Measurements from ENCODE around the gene PRPF38B. TPM values are rescaled to one million over a fixed set of nuclear protein-coding genes. Genes with fewer than 3 reads are reported as not detected.
"Not testable (repeated sequence)": the region's sequence is repeated elsewhere in the genome, so short reads cannot be mapped to it uniquely, and the experiment has no call there.

Gene PRPF38B
- total RNA-seq = 20.8 TPM

GRCh38 chr1:108691942-108692723, at the start of gene PRPF38B:
Gene PRPF38B (plus strand): TSS chr1:108692310. CDS start chr1:108692592, 282 bp downstream.
- DNase-seq (ENCODE audit: low spot score in 2 of 2) (peak; percentile 87 to 90), FAIRE-seq (no peak)

- DNase-seq (ENCODE audit: low spot score in 2 of 2) (peak; percentile 49 to 54), FAIRE-seq (no peak)
These were observed 48.4 kb upstream of the PRPF38B start for GRCh38 chr1:108643492-108644335.

- DNase-seq (ENCODE audit: low spot score in 2 of 2) (no peak), FAIRE-seq (no peak)
These were observed 47.1 kb upstream of the PRPF38B start for GRCh38 chr1:108644984-108645383.

- DNase-seq (ENCODE audit: low spot score in 2 of 2) (no peak), FAIRE-seq (no peak)
These were observed 46.4 kb upstream of the PRPF38B start for GRCh38 chr1:108645564-108646184.

GRCh38 chr1:108646265-108646647, 45.9 kb upstream of the PRPF38B start:
- no peak for DNase-seq (ENCODE audit: low spot score in 2 of 2)

GRCh38 chr1:108646648-108647269, 45.4 kb upstream of the PRPF38B start:
- DNase-seq (ENCODE audit: low spot score in 2 of 2) (no peak), FAIRE-seq (no peak)

More at GRCh38 chr1:108646265-108646647, 45.9 kb upstream of the PRPF38B start:
- no peak for FAIRE-seq

- DNase-seq (ENCODE audit: low spot score in 2 of 2) (no peak), FAIRE-seq (no peak)
These were observed 38.5 kb upstream of the PRPF38B start for GRCh38 chr1:108653431-108654105.

- DNase-seq (ENCODE audit: low spot score in 2 of 2) = no peak
- no peak for FAIRE-seq
These were observed 34.6 kb upstream of the PRPF38B start for GRCh38 chr1:108657356-108658080.

GRCh38 chr1:108661030-108661609, 31.0 kb upstream of the PRPF38B start, which contains the start of gene HENMT1:
Gene HENMT1 (minus strand): TSS chr1:108661093. CDS start chr1:108659884, 1,209 bp downstream.
- FAIRE-seq = no peak

DNA sequence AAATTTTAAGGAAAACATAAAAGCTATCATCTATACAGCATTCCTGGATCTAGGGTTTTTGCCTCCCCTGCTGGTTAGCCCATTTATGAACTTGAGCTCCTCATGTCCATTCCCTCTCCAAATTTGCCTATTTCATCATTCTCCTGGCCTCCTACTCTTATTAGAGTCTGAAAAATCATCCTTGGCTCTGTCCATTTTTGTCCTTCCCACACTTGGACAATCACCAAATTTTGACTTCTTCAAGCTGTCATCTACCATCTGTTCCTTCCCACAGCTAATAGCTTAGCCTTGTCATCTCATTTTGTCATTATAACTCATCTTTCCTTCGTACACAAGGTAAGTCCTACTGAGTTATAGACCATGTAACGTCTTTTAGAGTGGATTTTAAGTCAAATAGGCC, 29.0 kb upstream of the PRPF38B start:
- DNase-seq (ENCODE audit: low spot score in 2 of 2) (no peak), FAIRE-seq (no peak)

More at GRCh38 chr1:108661030-108661609, 31.0 kb upstream of the PRPF38B start, which contains the start of gene HENMT1:
- DNase-seq (ENCODE audit: low spot score in 2 of 2) = peak; percentile 60 to 68

DNA sequence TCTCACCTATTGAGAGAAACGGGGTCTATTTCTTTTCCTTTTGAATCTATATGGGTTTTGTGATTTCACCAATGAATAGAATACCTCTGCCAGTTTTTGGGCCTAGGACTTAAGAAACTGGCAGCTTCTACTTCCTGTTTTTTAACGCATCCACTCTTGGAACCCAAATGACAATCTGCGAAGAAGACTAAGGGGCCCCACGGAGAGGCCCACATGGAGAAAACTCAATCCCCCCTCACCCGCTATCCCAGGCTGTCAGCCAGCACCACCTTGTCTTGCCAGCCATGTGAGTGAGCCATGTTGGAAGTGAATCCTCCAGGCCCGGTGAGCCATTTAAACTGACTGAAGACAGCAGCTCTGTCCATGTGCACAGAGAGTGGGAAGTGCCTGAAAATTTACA, 27.6 kb upstream of the PRPF38B start:
- FAIRE-seq = no peak
- DNase-seq (ENCODE audit: low spot score in 2 of 2) = no peak

DNA sequence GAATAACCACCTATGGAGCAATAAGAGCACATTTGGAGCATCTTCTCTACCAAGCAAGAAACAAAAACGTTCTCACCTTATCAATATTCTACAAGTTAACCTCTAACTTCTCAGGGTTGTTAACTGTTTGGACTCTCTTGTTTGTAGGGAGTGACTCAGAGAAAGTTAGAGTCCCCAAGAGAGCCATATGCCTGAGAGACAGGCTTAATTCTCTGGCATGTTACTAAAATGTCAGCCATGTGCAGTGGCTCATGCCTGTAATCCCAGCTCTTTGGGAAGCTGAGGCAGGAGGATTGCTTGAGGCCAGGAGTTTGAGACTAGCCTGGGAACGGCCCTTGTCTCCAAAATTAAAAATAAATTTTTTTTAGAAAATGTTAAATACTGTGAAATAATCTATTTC, 27.0 kb upstream of the PRPF38B start:
- no peak for DNase-seq (ENCODE audit: low spot score in 2 of 2)
- FAIRE-seq = no peak

DNA sequence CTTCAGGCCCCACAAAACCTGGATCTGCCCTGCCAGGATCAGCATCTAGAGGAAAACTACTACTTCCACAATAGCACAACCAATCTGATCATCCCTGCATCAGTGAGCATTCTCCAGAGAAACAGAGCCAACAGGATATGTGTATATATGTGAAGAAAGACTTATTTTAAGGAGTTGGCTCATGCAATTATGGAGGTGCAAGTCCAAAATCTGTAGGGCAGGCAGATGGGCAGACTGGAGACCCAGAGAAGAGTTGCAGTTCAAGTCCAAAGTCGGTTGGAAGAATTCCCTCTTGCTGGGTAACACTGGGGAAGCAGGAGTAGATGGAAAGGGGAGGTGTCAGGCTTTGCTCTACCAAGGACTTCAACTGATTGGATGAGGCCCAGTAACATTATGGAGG, 26.3 kb upstream of the PRPF38B start:
- FAIRE-seq (no peak), DNase-seq (ENCODE audit: low spot score in 2 of 2) (no peak)

DNA sequence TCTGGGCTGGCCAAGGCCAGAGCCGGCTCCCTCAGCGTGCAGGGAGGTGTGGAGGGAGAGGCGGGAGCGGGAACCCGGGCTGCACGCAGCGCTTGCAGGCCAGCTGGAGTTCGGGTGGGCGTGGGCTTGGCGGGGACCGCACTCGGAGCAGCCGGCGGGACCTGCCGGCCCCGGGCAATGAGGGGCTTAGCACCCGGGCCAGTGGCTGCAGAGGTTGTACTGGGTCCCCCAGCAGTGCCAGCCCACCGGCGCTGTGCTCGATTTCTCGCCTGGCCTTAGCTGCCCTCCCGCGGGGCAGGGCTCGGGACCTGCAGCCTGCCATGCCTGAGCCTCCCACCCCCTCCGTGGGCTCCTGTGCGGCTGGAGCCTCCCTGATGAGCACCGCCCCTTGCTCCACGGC, 24.7 kb upstream of the PRPF38B start:
- not testable (repeated sequence) for DNase-seq (ENCODE audit: low spot score in 2 of 2); FAIRE-seq

DNA sequence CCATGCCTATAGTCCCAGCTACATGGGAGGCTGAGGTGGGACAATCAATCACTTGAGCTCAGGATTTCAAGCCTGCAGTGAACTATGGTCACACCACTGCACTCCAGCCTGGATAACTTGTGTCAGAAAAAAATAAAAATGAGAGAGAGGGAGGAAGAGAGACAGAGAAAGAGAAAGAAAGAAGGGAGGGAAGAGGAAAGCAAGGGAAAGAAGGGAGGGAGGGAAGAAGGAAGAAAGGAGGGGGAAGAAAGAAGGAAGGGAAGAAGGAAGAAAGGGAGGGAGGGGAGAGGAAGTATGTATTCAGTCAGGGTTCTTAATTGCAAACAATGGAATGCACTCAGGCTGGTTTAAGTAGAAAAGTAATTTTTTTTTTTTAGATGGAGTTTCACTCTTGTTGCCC, 23.3 kb upstream of the PRPF38B start:
- no peak for FAIRE-seq
- no peak for DNase-seq (ENCODE audit: low spot score in 2 of 2)

GRCh38 chr1:108669679-108670078, 22.4 kb upstream of the PRPF38B start:
- no peak for DNase-seq (ENCODE audit: low spot score in 2 of 2)
- no peak for FAIRE-seq

- DNase-seq (ENCODE audit: low spot score in 2 of 2) (no peak), FAIRE-seq (no peak)
These were observed 21.9 kb upstream of the PRPF38B start for GRCh38 chr1:108670131-108670773.

- no peak for FAIRE-seq
- DNase-seq (ENCODE audit: low spot score in 2 of 2) = no peak
These were observed 21.0 kb upstream of the PRPF38B start for GRCh38 chr1:108671143-108671542.

All from frontal cortex (tissue), 4 donors.